Measurements from ENCODE around the gene SMC2. TPM values are rescaled to one million over a fixed set of nuclear protein-coding genes. Genes with fewer than 3 reads are reported as not detected.
A peak's percentile ranks its signal among the peaks of the same experiment; 100 is the strongest.

SMC2 gene
- total and polyA plus RNA-seq, 2 of the 13 experiments (the other 11 are each of a cell fraction or from before 2014, with no cell fraction given): 5.6 to 36.7 TPM

- H3K79me2 ChIP-seq (ENCODE audit: insufficient read depth, low read length): no peaks in the 10 kb centered on the region
- H3K4me2 ChIP-seq (ENCODE audit: low read depth, low read length): no peak overlapping the region
- no peak for FAIRE-seq
- no peak overlapping the region for H2AFZ ChIP-seq (ENCODE audit: low read length)
- H3K9ac ChIP-seq (ENCODE audit: insufficient read depth, low read depth, low read length): no peak overlapping the region
- intact Hi-C loops (cut with micrococcal nuclease; ENCODE audit: unreplicated experiment): loop anchor here (1.0 to 2.0 kb wide), 4 partner anchors 209 to 566 kb away; no protein-coding TSS in a partner anchor
- no peaks in the 10 kb centered on the region for H3K9me3 ChIP-seq (ENCODE audit: low read length)
- DNase-seq (ENCODE audit: low spot score): peak; percentile 9
- BruUV-seq (replicated peaks): no TSS peak
- in situ Hi-C loops (cut with HindIII; ENCODE audit: extremely low pct_ligation_motif_present, low pct_unique_long_range_greater_than_20kb): loop anchor here (5.0 kb wide), 1 partner anchor 210 kb away; no protein-coding TSS in a partner anchor
- ATAC-seq: peak; percentile 63; the same call in 2 of the 3 replicates
- no peaks in the 10 kb centered on the region for H3K27me3 ChIP-seq (ENCODE audit: control insufficient read depth in 1 of 2, insufficient read depth in 2 of 2, low read length in 2 of 2)
- H3K4me1 ChIP-seq (ENCODE audit: insufficient read depth, low read length): no peaks in the 10 kb centered on the region
- POLR2A ChIA-PET: no interaction called here
- no peak overlapping the region for H3K27ac ChIP-seq (ENCODE audit: extremely low read length, insufficient read depth, low read length)
- no peak overlapping the region for H3K4me3 ChIP-seq (replicated peaks in 1 of 3; ENCODE audit: insufficient read depth in 1 of 3, low read depth in 2 of 3, low read length in 3 of 3)
- 1% methylated on average over 3 of the region's 3 CpGs for WGBS (ENCODE audit: low lambda C conversion rate)
- H4K20me1 ChIP-seq (ENCODE audit: insufficient read depth, low read length): no peaks in the 10 kb centered on the region
- CTCF ChIA-PET (ENCODE audit: low intra/inter-chr PET ratio, low total read pairs): interaction anchor here (1.0 to 2.3 kb wide), 3 partner anchors 209 to 567 kb away, joined by 8 to 17 read pairs (median 8); no protein-coding TSS in a partner anchor
- H3K36me3 ChIP-seq (replicated peaks in 1 of 2; ENCODE audit: control insufficient read depth in 1 of 2, insufficient read depth in 2 of 2, low read length in 2 of 2): no peaks in the 10 kb centered on the region
- TF ChIP-seq ZSCAN29 (CRISPR knock-in tag; conservative IDR thresholded peaks at IDR 0.05) (no peak), PRDM4 (CRISPR knock-in tag; IDR thresholded peaks at IDR 0.05; ENCODE audit: borderline replicate concordance) (no peak), ZSCAN22 (CRISPR knock-in tag; IDR thresholded peaks at IDR 0.05) (no peak), BHLHE40 (IDR thresholded peaks at IDR 0.05; ENCODE audit: low read length) (no peak), CTCF (CRISPR knock-in tag; IDR thresholded peaks at IDR 0.05) (peak; percentile 52), HHEX (CRISPR knock-in tag; IDR thresholded peaks at IDR 0.05) (no peak), REPIN1 (CRISPR knock-in tag; IDR thresholded peaks at IDR 0.05; ENCODE audit: borderline replicate concordance, low read depth) (no peak), YEATS2 (CRISPR knock-in tag; IDR thresholded peaks at IDR 0.05; ENCODE audit: borderline replicate concordance) (no peak), ZNF589 (CRISPR knock-in tag; conservative IDR thresholded peaks at IDR 0.05) (no peak), ZNF318 (CRISPR knock-in tag; IDR thresholded peaks at IDR 0.05) (no peak), SMC3 (IDR thresholded peaks at IDR 0.05; ENCODE audit: low read length) (peak; percentile 63; the same call in 1 of the 2 replicates), STAG1 (CRISPR knock-in tag; IDR thresholded peaks at IDR 0.05) (peak; percentile 63)
Observed at GRCh38 chr9:104177003-104177611, 83.0 kb downstream of the SMC2 start.

Data from HepG2 (cell line).